BJ (cell line): ENCODE measurements around the gene SEMA3B. TPM values are rescaled to one million over a fixed set of nuclear protein-coding genes. Genes with fewer than 3 reads are reported as not detected.

ENCODE experiments used
- CTCF ChIA-PET: fragments of 350-600 bp; formaldehyde crosslinking; extraction: SDS; loops from one replicate; lab custom pipeline; 2021; ENCODE audit warnings: antibody characterized with exemption, inconsistent platforms; lab: Yijun Ruan, JAX
- POLR2A ChIA-PET: fragments of 300-600 bp; sonication (Branson Sonifier 250); formaldehyde crosslinking; extraction: SDS; loops from one replicate; lab custom pipeline; 2021; ENCODE audit warnings: antibody characterized with exemption; lab: Charles Lee
- DNase-seq: peaks from one replicate; pipeline ENCODE4 v3.0.0-alpha.2; 2011; ENCODE audit warnings: low read depth
- H3K27me3 ChIP-seq: 2 replicates; pipeline ENCODE4 v1.6.0; 2011; ENCODE audit warnings: low read length; ENCODE audit not compliant: control insufficient read depth, insufficient read depth
- H3K36me3 ChIP-seq: 2 replicates; pipeline ENCODE4 v1.5.1; 2011; ENCODE audit warnings: low read length; ENCODE audit not compliant: control insufficient read depth, insufficient read depth
- H3K4me3 ChIP-seq: 2 replicates; pipeline ENCODE4 v1.5.1; 2011; ENCODE audit warnings: low read depth, mild to moderate bottlenecking, control low read depth, low read length
- CTCF ChIP-seq: IDR thresholded peaks from 2 replicates; pipeline ENCODE4 v1.5.1; 2011; ENCODE audit warnings: low read depth, mild to moderate bottlenecking, control low read depth, inconsistent platforms, low read length, moderate library complexity; ENCODE audit not compliant: insufficient read depth
- polyA plus RNA-seq: library from polyadenylated mRNA; depleted of rRNA; stranded (reverse); fragments of >200 nt; gene quantifications from 2 replicates; pipeline ENCODE4 v1.2.3, GENCODE V29; 2011

SEMA3B gene
- polyA plus RNA-seq, 1 experiment = 59.0 TPM

GRCh38 chr3:50295553-50296431 is 26.8 kb downstream of the SEMA3B start:
- DNase-seq = no peak
- ChIA-PET CTCF (interaction anchor here (0.8 kb wide), 1 partner anchor 36 kb away, joined by 3 read pairs; no protein-coding TSS in a partner anchor), POLR2A (no interaction called here)
- no peaks in the 10 kb centered on the region for H3K27me3 ChIP-seq
- H3K4me3 ChIP-seq = no peak overlapping the region
- TF ChIP-seq CTCF = no peak
- no peaks in the 10 kb centered on the region; the same call in 1 of the 2 replicates for H3K36me3 ChIP-seq

- no peak for TF ChIP-seq CTCF
- no peak for DNase-seq
- H3K36me3 ChIP-seq = no peaks in the 10 kb centered on the region; the same call in 1 of the 2 replicates
- CTCF ChIA-PET = interaction anchor here (0.6 kb wide), 1 partner anchor 8 kb away, joined by 5 read pairs; no protein-coding TSS in a partner anchor
- POLR2A ChIA-PET = no interaction called here
- no peaks in the 10 kb centered on the region for H3K27me3 ChIP-seq
- H3K4me3 ChIP-seq = no peak overlapping the region
These were observed 27.9 kb downstream of the SEMA3B start for GRCh38 chr3:50296721-50297383.

GRCh38 chr3:50297384-50297775 is 28.4 kb downstream of the SEMA3B start:
- ChIA-PET CTCF (interaction anchor here (2.4 kb wide), 1 partner anchor 26 kb away, joined by 20 read pairs; the partner anchor contains the start of gene HYAL2), POLR2A (no interaction called here)
- no peak for DNase-seq
- TF ChIP-seq CTCF = no peak
- Histone ChIP-seq H3K4me3 (no peak overlapping the region), H3K36me3 (no peaks in the 10 kb centered on the region; the same call in 1 of the 2 replicates), H3K27me3 (no peaks in the 10 kb centered on the region)

GRCh38 chr3:50297896-50298725 is 29.2 kb downstream of the SEMA3B start:
- CTCF ChIA-PET = interaction anchor here (0.6 to 2.4 kb wide), 10 partner anchors 8 to 71 kb away, joined by 3 to 20 read pairs (median 4); partner anchors contain the start of genes HYAL2 and SEMA3B
- Histone ChIP-seq H3K27me3 (no peaks in the 10 kb centered on the region), H3K4me3 (peak overlapping the region; percentile 54), H3K36me3 (no peaks in the 10 kb centered on the region; the same call in 1 of the 2 replicates)
- no peak for DNase-seq
- POLR2A ChIA-PET = interaction anchor here (0.5 kb wide), 2 partner anchors 33 to 35 kb away, joined by 3 to 4 read pairs; no protein-coding TSS in a partner anchor
- 0 out of 2 replicates have a peak, but pooled peaks have one; percentile 6 for TF ChIP-seq CTCF
